ENCODE measurements around the gene CHST8.

- TF ChIP-seq EZH2 (IDR thresholded peaks at IDR 0.05; ENCODE audit: borderline replicate concordance, low read length) (no peak), CTCF (conservative IDR thresholded peaks at IDR 0.05 in 1 of 2, IDR thresholded peaks at IDR 0.05 in 1 of 2; ENCODE audit: extremely low read depth in 1 of 2, insufficient read depth in 1 of 2, low read depth in 1 of 2, low read length in 2 of 2) (no peak)
Observed at GRCh38 chr19:33673996-33674625, 52.4 kb downstream of the CHST8 start.

Data from mammary epithelial cell (primary cell).